Stimulated activated CD4-positive, alpha-beta T cell treated with anti-CD3 and anti-CD28 coated beads, Interleukin-4, amount 100 ng/mL, for 1 hour (primary cell): ENCODE results near the gene LHPP.
"Not testable (repeated sequence)": the region's sequence is repeated elsewhere in the genome, so short reads cannot be mapped to it uniquely, and the experiment has no call there.

Source experiments
- DNase-seq: peaks from one replicate; pipeline ENCODE4 v3.0.0-alpha.2; 2020

Gene LHPP

DNA sequence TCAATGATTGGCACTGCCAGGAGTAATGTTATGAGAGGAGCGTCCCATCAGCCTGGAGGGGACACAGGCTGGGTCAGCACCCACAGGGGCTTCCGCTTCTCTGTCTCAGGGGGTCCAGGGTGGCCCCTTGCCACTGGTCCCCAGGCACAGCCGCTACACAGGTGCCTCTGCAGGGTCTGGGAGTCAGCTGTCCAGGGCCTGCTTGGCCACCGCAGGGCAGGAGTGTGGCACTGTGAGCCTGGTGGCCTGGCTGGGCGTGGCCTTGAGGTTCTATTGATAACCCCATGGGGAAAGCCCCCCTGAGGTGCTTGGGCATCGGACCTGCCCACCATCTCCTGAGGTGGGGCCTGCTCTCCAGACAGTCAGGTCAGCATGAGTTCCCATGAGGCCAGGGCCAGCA, 136.6 kb downstream of the LHPP start:
- DNase-seq: no peak

DNA sequence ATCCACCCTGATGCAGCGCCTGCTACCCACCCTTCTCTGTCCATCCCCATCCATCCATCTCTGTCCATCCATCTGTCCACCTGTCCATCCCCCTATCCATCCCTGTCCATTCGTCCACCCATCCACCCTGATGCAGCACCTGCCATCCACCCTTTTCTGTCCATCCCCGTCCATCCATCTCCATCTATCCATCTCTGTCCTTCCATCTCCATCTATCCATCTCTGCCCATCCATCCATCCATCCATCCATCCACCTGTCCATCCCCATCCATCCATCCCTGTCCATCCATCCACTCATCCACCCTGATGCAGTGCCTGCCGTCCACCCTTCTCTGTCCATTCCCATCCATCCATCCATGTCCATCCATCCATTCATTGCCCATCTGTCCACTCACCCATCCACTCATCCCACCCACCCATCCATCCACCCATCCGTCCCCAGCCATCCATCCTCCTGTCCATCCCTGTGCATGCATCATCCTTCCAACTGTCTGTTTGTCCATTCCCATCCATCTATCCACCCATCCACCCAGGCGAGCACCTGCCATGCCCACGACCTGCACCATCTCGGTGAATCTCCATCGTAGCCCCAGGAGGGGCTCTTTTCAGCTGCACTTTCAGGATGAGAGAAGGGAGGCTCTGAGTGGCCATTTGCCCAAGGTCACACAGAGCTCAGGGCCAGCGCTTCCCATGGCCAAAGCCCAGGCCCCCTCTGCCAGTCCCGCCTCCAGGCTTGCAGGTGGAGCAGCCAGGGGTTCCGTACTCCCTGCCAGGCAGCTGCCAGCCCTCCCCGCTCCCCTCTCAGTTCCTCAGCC, 137.4 kb downstream of the LHPP start:
- DNase-seq: no peak

GRCh38 chr10:124599588-124600050, 138.0 kb downstream of the LHPP start:
- DNase-seq: no peak

GRCh38 chr10:124600051-124600880, 138.6 kb downstream of the LHPP start:
- no peak for DNase-seq

DNA sequence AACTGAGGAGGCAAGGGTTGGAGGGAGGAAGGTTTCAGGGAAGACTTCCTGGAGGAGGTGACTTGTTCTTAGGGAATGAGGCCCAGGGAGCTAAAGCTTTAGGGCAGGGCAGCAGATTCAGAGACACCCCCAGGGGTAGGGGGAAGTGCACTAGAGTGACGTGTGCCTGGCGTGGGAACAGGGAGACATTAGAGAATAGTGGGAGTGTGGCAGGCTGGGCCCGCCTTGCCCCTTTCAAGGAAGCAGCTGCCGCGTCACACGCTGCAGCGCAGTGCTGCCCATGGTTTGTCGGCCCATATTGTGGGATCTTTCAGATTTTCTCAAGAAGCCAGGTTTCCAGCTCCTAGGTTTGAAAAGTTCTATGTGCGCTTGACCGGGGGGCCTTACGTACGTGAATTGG, 139.4 kb downstream of the LHPP start:
- no peak for DNase-seq

- no peak for DNase-seq
Measured at GRCh38 chr10:124601431-124602120, 140.0 kb downstream of the LHPP start.

DNA sequence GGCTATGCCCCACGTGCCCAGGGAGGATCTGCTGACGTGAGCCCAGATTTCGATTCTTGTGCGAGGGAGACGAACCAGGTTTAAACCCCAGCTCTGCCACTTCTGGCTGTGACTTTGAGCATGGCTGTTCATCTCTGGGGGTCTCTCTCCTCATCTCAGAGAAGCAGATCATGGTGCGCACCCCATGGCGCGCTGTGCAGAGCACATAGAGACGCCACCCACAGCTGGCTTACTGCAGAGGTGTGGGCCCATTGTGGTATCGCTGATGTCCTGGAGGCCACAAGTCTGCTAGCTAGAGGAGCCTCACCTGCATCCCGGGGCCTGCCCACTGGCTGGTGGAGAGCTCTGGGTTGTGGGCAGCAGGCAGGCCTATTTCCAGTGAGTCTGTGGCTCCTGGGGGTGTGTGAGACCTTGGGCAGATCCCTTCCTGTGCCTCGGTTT, 140.5 kb downstream of the LHPP start:
- no peak for DNase-seq

GRCh38 chr10:124602646-124603365, 141.2 kb downstream of the LHPP start:
- no peak for DNase-seq

DNA sequence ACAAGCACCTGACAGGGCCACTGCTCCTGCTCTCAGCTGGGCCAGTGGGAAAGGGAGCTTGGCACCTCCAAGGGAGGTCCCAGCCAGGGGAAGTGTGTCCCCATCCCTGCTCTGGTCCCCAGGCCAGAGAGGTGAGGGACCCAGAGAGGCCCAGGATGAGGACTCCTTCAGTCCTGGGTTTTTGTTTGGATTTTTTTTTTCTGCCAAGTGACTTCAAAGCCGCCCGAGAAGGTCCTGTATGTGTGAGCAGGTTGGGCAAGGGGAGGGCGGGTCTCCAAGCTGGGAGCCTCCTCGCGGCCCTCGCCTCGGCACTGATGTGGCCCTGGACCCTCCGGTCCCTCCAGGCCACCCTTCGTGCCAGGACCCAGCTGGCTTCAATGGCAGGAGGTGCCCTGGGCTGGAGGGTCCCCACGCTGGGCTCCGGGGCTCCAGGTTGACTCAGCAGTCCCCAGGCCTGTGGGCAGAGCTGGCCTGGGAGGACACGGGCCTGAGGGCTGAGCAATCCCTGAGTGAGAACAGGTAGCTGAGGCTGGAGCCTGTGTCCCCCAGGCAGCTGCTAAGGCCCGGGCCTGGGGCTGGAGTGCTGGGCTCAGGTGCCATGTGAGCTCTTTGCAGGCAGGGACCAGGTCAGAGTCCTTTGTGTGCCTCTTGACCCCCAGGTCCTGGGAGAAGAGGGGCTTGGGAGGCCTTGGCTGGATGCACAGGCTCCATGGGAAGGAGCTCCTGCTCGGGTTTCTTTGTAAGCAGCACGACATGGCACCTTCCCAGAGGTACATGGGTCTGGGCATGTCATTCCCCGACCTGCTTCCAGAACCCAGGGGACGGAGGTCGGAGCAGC, 142.0 kb downstream of the LHPP start:
- DNase-seq: no peak

GRCh38 chr10:124604214-124605000, 142.8 kb downstream of the LHPP start:
- DNase-seq: no peak

- DNase-seq: no peak
Measured at GRCh38 chr10:124605001-124605370, 143.4 kb downstream of the LHPP start.

DNA sequence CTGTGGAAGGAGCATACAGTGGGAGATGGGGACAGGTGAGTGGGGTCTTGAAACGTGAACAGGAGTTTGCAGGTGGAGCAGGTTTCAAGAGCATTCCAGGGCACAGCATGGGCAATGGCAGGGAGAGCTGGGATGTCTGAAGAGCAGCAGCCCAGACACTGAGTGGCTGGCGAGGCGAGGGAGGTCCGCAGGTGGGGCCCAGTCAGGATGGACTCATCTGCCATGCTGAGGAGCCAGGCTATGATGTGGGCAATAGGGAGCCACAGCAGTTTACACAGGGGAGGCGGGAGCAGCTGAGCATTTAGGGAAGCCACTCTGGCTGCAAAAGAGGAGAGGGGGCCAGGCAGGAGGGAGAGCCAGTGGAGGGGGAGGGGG, 143.8 kb downstream of the LHPP start:
- no peak for DNase-seq

DNA sequence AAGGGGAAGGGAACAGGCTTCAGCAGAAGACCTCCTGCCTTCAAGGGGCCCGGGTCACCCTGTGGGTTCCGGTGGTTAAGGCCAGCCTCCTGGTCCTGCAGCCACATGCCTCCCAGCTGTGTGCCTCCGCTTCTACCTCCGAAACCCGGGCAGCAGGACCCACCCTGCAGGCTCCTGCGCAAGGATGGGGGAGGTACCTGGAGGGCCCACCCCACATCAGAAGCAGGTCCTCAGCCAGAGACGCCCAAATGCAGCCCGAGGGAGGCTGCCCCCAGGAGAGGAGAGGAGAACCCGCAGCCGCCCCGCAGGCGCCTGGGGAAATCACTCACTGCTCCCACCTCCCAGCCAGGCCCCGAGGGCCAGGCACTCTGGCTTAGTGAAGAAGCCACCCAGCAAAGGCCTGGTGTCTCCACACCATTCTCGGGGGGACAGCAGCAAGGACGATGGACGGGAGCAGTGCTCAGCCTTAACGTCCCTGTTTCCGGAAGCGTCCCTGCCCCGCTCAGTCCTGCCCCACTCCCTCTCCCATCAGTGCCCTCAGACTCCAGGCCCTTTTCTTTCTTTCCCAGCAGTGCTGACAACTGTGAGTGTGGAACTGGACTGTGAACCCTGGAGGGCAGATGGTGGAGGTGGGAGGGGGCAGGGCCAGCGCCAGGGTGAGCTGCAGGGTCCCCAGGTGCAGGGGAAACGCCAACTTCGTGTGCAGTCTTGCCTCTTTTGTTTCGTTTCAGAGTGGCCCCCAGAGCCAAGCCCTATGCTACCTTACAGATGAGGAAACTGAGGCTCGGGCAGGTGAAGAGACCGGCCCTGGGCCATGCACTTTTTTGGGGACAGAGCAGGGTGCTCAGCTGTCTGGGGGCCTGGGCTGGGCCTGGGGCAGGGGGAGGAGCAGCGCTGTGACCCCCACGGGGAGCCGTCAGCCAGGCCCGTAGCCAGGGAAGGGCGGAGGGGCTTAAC, 144.5 kb downstream of the LHPP start:
- no peak for DNase-seq

- DNase-seq: no peak
Measured at GRCh38 chr10:124606822-124607221, 145.2 kb downstream of the LHPP start.

- no peak for DNase-seq
Measured at GRCh38 chr10:124607693-124608092, 146.1 kb downstream of the LHPP start.

DNA sequence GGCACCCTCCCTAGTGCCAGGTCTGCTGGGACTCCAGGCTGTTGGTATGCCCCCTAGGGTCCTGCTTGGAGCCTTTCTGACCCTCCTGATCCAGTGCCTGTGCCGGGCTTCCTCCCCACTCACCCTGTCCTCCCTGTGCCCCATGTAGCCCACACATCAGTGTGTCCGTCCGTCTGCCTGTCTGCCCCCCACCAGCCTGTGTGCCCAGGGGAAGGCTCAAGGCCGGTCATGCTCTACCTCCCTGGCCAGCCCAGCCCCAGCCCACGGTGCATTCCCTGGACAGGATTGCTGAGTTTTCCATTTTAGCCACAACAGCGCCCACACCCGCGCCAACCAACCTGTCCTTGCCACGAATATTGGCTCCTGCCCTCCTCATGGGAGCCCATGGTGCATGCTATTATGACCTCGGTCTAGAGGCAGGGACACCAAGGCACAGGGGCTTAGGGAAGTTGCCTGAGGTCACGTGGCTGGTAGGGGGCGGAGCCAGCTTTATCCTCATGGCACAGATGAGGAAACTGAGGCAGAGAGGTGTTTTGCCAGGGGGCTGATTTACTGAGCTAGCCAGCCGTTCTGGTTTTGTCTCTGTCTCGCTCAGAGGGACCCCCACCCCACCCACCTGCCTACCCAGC, 146.6 kb downstream of the LHPP start:
- DNase-seq: no peak

- no peak for DNase-seq
Measured at GRCh38 chr10:124609698-124610097, 148.1 kb downstream of the LHPP start.

DNA sequence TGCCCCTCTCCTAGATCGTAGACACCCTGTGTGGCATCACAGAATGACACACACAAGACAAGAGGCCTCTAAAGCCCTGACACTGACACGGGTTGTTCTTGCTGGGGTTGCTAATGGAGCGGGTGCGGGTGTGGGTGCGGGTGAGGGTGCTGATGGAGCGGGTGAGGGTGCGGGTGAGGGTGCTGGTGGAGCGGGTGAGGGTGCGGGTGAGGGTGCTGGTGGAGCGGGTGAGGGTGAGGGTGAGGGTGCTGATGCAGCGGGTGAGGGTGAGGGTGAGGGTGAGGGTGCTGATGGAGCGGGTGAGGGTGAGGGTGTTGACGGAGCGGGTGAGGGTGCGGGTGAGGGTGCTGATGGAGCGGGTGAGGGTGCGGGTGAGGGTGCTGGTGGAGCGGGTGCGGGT, 148.6 kb downstream of the LHPP start:
- not testable (repeated sequence) for DNase-seq

GRCh38 chr10:124610851-124611250, 149.2 kb downstream of the LHPP start:
- DNase-seq: not testable (repeated sequence)
